Measurements from ENCODE around the gene MLH1.

The MLH1 gene

DNA sequence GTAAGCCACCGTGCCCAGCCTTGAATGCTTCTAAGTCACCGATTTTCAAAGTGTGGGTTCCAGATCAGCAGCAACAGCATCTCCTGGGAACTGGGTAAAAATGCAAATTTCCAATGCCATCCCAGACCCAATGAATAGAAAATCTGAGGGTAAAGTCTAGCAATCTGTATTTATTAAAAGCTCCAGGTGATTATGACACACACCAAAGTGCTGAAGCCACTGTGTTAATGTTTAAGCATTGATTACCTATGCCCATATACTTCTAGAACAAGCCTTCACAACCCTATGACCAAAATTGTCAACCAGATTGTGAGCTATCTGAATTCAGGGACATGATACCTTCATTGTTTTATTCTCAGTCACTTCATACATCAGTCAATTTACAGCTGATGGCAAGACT lies 94.6 kb downstream of the MLH1 start:
- no peak for DNase-seq (ENCODE audit: low spot score)
- no peak for FAIRE-seq

DNA sequence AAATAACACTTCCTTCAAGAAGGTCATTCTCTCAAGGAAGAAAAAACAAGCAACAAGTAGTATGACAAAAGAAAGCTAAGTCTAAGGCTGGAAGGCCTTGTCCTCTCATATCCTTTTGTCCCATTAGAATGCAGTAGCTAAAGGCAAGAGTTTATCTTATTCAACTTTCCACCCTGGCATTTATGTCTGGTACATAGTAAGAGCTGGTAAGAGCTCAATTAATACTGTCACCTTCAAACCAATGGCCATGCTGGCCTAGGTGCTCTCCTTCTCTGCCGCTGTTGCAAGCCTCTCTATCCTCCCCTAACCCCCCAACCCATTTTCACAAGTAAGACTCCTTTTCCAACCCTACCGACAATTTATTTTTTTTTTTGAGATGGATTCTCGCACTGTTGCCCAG lies 99.2 kb downstream of the MLH1 start:
- FAIRE-seq (no peak), DNase-seq (ENCODE audit: low spot score) (no peak)

GRCh38 chr3:37093481-37093880 lies 100.2 kb downstream of the MLH1 start:
- FAIRE-seq = no peak
- DNase-seq (ENCODE audit: low spot score) = no peak

GRCh38 chr3:37094636-37095035 lies 101.3 kb downstream of the MLH1 start:
- DNase-seq (ENCODE audit: low spot score) (no peak), FAIRE-seq (no peak)

- FAIRE-seq = no peak
- peak; percentile 36 for DNase-seq (ENCODE audit: low spot score)
Measured at GRCh38 chr3:37096288-37096687, 103.0 kb downstream of the MLH1 start.

GRCh38 chr3:37096975-37097374 lies 103.7 kb downstream of the MLH1 start:
- FAIRE-seq = no peak

GRCh38 chr3:37097776-37098175 lies 104.5 kb downstream of the MLH1 start:
- FAIRE-seq (no peak), DNase-seq (ENCODE audit: low spot score) (no peak)

More at GRCh38 chr3:37096975-37097374, 103.7 kb downstream of the MLH1 start:
- DNase-seq (ENCODE audit: low spot score) = no peak

GRCh38 chr3:37098884-37099283 lies 105.6 kb downstream of the MLH1 start:
- DNase-seq (ENCODE audit: low spot score) = no peak
- FAIRE-seq = no peak

- no peak for FAIRE-seq
Measured at GRCh38 chr3:37099469-37099868, 106.2 kb downstream of the MLH1 start.

GRCh38 chr3:37100411-37100810 lies 107.1 kb downstream of the MLH1 start:
- FAIRE-seq = no peak
- no peak for DNase-seq (ENCODE audit: low spot score)

More at GRCh38 chr3:37099469-37099868, 106.2 kb downstream of the MLH1 start:
- DNase-seq (ENCODE audit: low spot score) = no peak

Measured in urothelium cell line (cell line).